Activated CD8-positive, alpha-beta memory T cell treated with anti-CD3 and anti-CD28 coated beads, Interleukin-2, amount 50 U/mL, for 24 hours (primary cell): ENCODE results near the gene SLC13A1.
"Not testable (repeated sequence)": the region's sequence is repeated elsewhere in the genome, so short reads cannot be mapped to it uniquely, and the experiment has no call there.

Source experiments
- DNase-seq: peaks from one replicate; pipeline ENCODE4 v3.0.0-alpha.2; 2020; ENCODE audit errors: extremely low read depth

SLC13A1 gene, protein sequence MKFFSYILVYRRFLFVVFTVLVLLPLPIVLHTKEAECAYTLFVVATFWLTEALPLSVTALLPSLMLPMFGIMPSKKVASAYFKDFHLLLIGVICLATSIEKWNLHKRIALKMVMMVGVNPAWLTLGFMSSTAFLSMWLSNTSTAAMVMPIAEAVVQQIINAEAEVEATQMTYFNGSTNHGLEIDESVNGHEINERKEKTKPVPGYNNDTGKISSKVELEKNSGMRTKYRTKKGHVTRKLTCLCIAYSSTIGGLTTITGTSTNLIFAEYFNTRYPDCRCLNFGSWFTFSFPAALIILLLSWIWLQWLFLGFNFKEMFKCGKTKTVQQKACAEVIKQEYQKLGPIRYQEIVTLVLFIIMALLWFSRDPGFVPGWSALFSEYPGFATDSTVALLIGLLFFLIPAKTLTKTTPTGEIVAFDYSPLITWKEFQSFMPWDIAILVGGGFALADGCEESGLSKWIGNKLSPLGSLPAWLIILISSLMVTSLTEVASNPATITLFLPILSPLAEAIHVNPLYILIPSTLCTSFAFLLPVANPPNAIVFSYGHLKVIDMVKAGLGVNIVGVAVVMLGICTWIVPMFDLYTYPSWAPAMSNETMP

DNA sequence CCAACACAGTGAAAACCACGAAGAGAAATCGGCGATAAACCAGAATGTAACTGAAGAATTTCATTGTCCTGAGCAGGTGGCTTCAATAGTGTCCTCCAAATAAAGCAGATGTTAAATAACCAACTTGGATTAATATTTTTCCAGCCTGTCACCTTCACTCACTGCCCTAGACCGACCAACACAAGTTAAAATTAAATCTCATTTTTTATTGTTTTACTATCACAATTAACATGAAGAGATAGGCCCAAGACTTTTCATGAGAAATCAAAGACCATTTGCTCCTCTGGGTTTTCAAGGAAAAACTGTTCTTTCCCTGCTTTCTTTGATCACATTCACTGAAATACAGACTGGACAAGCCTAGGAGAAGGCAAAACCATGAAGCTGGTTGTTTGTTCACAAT lies at the start of gene SLC13A1:
Gene SLC13A1 (minus strand): TSS at position 87 of the 400 bp plus-strand sequence. CDS start 23 bp downstream, at position 64.
- DNase-seq: no peak

DNA sequence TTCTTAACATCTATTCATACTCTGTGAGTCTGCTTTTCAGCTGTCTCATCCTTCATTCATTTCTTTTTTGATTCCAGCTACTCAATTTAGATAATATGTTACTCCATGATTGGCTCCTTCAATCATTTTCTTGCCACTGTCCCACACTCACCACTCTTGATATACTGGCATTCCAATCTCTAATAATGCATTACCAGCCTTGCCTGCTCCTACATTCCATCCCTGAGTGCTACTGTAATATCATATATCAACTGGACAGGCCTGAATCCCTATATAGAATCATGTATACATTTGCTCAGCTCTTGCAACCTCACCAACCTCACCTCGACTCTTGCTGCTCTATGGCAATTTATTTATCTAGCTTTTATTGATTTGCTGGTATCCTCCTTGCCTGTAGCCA lies 45.0 kb upstream of the SLC13A1 start:
- no peak for DNase-seq

DNA sequence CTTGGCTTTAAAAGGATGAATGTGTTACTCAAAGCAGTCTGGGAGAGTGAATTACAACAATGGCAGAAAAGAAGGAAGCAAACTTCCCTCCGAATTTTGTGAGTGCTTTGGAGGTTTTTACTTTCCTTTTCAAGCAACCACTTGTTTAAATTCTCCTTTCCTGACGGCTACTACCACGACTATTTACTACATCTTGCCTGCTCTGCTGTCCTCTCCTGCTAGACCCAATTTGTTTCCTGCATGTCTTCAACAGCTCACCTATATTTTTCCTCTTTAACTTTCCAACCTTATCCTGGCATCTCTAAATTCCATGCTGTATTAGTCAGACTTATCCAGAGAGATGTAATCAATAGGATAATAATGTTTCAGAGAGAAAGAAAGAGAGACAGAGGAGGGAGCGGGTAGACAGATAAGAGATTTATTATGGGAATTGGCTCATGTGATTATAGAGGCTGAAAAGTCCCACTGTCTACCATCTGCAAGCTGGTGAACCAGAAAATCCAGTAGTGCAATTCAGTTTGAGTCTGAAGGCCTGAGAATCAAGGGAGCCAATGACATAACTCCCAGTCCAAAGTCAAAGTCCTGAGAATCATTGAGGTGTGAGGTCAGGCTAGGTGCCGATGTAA lies 42.8 kb upstream of the SLC13A1 start:
- DNase-seq: no peak

DNA sequence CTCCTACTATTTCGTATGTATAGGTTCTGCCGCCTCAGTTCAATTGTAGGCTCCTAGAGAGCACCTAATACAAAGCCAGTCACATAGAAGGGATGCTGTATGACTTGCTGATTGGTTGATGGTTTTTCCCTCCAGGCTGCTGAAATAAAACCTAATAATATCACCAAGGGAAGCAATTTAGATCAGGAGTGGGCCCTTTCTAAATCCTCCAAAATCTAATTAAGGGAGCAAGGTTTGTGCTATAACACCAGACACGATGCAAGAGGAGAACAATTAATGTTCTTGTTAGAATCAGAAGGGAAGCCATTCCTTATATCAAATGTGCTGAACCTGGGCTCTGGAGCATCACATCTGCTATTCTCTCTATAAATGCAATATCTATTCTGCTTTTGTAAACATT lies 42.0 kb upstream of the SLC13A1 start:
- DNase-seq: no peak

DNA sequence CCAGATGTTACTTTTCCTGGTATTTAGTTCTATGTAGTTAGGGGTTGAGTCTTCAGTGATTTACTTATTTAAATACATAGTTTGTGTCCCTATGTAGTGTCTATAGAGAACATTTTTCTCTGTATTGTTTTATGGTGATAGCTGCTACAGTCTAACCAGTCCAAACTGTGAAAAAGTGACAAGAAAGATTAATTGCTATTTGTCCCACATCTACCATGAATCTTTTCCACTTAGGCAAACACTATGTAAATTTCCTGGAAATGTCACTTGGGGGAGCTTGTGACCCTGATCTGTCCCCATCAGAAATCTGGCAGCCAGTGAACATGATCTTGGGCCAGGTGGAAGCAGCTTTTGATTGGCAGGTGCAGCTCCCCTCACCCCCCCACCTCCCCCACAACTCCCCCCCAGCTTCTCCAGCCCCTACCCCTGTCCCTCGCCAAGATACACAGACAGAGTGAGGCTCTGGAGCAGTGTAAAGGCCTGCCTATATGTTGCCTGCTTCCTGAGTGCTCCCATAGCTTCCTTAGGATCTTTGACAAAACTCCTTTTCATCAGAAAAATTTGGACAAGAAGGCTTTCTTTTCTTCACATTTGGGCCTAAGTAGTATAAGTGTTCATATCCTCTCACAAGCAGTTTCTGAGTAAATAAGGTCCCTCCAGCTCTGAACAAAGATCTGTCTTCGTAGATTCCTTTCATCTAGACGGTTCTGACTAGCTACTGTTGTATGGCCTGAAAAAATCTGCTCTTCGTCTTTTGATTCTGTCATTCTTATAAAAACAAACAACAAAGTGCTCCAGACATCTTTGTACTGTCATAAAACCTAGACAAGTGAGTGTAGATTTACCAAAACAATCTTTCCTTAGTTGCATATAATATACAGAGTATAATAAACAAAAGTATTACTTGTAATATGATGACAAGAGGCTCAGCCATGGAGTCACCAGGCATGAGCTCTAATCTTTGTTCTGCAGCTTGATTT lies 31.5 kb upstream of the SLC13A1 start:
- DNase-seq: no peak

DNA sequence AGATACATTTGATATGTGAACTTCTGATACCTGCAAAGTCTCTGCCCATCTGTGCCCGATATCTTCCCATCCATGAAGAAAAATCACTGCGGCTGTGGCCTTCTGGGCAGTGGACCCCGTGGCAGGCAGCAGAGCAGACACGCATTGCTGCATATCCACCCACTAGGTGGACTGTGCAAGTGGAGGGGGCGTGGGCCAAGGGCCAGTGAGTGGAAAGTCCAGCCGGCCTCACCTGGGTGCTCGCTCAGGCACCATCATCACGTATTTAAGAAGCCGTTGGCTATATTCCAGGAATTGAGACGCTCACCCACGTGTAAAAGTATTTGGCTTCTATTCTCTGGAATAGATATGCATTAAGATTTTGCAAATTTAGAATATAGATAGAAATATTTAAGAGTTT lies 30.8 kb upstream of the SLC13A1 start:
- no peak for DNase-seq

DNA sequence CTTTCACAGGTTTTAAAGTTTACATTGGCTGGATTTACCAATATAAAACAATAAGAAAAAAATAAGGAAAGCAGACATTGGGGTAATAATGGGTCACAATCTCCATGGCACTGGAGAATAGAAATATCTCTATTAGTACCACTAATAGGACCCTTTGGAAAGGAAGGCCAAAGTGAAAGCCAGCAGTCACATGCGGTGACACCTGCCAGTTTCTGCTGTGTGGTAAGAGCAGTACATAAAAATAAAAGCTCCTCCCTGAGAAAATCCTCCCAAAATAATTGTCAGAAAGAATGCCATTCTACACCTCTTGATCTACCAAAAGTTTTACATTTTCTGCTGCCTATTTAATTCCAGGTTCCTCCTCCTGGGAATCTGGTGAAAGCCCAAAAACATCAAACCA lies 30.4 kb upstream of the SLC13A1 start:
- no peak for DNase-seq

DNA sequence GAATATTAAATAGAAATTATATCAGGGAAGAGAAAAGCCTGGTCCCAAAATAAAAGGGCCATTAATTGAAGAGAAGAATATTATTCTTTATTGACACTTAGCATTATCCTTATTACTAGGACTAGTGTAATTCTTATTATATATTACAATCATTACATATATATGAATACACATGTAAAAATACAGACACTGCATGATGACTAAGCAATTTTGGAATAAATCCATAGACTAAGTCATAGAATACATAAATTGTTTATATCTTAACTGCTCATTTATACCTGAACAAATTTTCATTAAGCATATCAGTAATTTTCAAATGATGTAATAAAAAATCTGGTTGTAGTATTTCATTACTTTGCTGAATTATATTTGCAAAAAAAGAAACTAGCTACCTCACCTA lies 29.7 kb upstream of the SLC13A1 start:
- DNase-seq: no peak

DNA sequence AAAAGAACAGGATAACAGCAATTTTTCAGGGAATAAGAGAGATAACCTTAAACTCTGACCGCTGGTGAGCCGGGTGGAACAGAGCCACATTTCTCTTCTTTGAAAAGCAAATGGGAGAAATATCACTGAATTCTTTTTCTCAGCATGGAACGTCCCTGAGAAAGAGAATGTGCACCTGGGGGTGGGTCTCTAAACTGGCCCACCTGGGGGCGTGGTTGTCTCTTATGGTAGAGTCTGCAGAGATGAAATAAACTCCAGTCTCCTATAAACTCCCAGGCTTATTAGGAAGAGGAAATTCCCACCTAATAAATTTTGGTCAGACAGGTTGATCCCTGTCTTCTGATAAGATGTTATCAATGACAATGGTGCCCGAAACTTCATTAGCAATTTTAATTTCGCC lies 27.9 kb upstream of the SLC13A1 start:
- not testable (repeated sequence) for DNase-seq

DNA sequence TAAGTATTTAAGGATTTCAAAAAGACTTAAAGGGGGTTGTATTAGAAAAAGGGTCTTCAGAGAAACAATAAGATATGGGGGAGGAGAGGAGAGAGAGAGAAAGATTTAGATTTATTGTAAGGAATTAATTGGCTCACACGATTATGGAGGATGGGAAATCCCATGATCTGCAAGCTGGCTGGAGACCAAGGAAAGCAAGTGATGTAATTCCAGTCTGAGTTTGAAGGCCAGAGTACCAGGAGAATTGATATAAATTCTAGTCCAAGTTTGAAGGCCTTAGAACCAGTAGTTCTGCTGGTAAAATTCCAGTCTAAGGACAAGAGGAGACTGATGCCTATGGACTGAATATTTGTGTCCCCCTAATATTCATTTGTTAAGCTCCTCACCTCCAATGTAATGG lies 20.6 kb upstream of the SLC13A1 start:
- DNase-seq: no peak

DNA sequence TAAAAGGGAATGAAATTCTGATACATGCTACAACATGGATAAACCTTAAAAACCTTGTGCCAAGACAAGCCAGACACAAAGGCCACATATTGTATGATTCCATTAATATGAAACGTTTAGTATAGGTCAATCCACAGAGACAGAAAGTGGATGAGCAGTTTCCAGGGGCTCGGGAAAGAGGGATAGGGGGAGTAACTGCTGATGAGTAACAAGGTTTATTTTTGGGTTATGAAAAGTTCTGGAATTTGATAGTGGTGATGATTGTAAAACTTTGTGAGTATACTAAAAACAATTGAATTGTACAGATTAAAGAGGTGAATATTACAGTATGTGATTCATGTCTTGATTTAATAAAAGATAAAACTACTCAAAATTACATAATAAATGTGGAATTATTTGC lies 19.1 kb upstream of the SLC13A1 start:
- DNase-seq: no peak

DNA sequence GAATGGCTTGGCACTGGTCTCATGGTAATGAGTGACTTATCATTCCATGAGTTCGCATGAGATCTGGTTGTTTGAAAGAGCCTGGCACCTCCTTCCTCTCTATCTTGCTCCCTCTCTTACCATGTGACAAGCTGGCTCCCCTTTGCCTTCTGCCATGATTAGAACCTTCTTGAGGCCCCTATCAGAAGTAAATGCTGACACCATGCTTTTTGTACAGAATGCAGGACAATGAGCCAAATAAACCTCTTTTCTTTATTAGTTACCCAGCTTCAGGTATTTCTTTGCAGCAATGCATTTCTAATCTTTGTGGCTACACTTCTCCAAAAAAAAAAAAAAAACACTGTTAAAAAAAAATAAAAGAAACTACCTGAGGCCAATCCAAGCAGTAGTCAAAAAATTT lies 17.1 kb upstream of the SLC13A1 start:
- DNase-seq: no peak

DNA sequence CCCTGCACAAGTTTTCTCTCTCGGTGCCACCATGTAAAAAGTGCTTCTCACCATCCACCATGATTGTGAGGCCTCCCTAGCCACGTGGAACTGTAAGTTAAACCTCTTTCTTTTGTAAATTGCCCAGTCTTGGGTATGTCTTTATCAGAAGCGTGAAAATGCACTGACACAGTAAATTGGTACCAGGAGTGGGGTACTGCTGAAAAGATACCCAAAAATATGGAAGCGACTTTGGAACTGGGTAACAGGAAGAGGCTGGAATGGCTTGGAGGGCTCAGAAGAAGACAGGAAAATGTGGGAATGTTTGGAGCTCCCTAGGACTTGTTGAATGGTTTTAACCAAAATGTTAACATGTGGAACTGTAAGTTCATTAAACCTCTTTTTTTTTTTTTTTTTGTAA lies 15.6 kb upstream of the SLC13A1 start:
- no peak for DNase-seq

DNA sequence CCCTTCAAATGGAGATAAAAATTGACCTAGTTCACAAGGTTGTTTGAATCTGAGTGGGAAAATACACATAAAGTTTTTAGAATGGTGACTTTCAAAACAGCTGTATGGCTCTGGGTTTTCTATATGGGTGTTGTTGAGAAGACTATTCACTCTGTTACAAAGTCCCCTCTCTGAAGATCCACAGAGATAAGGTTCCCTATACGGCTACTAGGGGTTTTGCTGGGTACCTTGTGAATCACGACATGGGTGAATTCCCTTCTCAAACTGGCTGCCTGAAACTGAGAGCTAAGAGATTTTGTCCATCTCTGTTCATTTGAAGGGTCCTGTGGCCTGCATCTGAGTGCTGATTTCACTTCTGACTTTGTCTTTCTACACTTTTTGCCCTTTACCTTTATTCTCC lies 11.8 kb upstream of the SLC13A1 start:
- no peak for DNase-seq

DNA sequence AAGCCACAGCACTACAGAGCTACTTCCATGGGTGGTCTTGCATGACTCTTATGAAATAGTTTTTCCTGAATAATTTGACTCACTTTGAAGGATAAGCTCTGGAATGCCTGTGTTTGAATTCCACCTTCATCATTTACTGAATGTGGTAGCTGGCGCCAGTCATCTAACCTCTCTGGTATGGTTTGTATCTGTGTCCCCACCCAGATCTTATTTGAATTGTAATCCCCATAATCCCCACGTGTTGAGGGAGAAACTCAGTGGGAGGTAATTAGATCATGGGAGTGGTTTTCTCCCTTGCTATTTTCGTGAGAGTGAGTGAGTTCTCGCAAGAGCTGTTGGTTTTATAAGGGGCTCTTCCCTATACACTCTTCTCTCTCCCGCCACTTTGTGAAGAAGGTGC lies 11.2 kb upstream of the SLC13A1 start:
- DNase-seq: no peak

DNA sequence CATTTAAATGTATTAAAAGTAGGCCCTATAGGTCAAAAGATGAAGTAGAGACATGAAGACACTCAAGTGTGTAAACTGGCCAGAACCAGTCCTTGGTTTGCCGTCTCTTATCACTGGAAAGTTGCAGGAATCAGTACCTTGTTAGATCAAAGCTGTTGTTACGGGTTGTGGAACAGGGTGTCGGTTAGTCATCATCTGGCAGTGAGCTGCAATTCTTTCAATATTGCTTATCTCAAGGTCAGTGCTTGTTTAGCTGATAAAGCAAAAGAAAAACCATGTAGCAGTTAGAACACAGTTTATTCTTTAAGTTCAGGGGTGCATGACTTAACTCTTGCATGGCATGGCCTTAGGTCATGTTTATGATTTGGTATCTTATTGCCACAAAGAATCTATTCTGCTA lies 10.0 kb upstream of the SLC13A1 start:
- DNase-seq: no peak

DNA sequence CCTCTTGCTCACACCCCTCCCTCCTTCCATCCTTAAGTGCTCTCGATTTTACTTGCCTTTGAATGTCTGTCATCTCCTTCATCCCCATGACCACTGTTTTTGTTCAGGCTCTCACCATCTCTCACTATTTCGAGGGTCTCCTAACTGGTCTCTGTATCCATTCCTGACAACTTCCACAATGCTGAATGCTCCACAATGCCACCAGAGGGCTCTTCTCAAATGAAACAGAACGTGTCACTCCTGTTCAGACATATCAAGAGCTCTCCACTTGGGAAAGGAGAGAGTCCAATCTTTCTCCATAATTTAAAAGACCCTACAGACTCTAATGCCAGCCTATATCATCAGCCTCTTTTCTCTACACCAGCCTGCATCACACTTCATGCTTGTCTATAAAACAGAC lies 9.0 kb upstream of the SLC13A1 start:
- no peak for DNase-seq

DNA sequence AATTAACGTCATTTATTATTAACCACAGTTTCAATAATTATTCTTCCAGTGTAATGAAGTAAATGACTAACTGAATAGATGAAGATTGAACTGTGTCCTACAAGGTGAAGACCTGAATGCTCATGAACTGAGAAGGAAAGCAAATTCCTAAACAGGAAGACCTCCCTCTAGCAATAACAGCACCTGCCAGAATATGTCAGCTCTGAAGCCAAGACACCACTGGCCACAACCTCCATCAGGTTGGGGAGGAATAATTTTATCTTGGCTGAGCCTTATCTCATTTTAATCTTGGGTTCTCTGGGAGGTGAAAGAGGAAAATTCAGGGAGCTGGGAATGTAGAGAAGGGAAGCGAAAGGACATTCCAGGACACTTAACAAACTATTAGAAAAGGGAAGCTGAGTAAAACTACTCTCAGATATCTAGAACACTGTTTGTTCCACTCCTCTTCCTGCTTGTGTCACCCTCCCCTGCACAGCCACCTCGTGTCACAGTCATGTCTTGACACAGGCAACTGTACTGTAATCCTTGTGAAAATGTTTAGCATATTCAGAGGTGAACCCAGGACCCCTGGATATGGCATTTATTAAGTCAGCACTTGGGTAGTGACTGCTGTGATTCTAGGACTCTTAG lies 4.6 kb upstream of the SLC13A1 start:
- DNase-seq: no peak

DNA sequence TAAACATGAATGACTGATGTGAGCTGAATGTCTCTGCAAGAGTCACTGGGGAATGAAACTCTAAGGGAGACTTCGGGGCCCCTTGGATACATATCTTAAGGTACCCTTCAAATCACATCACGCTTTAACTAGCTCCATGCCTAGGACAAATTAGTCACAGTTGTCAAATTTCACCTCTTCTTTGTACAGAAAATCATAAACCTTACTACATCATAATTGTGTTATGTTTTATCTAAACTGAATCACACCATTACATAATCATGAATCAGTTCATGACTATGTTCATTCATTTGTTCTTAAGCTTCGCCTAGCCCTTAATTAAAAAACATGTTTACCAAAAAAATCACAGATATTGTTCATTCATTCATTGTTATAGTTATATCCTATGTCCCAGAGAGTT lies 2.1 kb upstream of the SLC13A1 start:
- no peak for DNase-seq

DNA sequence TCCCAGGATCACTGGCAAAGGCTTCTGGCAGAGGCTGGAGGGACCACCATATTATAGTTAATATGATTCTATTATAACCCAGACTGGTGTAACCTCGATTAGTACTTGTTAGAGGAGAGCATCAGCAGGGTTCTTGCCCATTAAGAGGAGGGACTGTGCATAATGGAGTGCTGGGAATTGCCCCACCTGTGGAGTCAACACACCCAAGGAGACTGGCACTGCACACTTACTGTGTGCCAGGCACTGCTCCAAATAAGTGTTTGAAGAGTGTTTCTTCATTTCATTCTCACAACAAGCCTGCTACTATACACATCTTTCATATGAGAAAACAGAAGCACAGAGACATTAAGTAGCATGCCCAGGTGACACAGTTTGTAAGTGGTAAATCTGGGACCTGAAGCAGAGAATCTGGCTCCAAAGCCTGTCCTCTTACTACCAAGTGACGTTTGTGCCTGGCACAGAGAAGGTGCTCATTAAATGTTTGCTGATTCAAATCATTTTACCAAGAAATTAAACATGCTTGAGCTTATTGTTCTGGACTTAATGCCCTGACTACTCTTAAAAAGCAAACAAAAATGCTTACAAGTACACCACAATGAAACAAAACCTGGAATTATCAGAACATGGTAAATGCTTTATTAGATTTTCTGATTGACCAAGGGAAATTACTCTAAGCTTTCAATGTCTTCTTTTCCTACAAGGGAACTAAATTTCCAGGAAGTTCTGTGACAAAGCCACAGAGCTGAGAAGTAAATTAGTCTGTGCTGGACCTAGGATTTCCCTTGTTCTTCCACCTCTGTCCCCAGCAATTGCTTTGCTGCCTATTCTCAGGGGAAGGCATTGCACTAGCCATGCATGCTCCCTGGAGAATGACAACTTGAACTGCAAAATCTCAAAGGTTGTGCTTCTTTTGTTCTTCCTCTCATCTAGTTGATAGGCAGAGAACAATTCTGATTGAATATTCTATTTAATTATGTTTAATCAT lies 809 bp downstream of the SLC13A1 start:
- DNase-seq: no peak
